GM19452 (cell line): ENCODE measurements around the gene KCNH2.

Experiments used
- ATAC-seq: cut with Tn5 transposase; IDR thresholded peaks from one replicate; pipeline ENCODE4 v1.9.1; 2021; ENCODE audit not compliant: unreplicated experiment

KCNH2 gene

DNA sequence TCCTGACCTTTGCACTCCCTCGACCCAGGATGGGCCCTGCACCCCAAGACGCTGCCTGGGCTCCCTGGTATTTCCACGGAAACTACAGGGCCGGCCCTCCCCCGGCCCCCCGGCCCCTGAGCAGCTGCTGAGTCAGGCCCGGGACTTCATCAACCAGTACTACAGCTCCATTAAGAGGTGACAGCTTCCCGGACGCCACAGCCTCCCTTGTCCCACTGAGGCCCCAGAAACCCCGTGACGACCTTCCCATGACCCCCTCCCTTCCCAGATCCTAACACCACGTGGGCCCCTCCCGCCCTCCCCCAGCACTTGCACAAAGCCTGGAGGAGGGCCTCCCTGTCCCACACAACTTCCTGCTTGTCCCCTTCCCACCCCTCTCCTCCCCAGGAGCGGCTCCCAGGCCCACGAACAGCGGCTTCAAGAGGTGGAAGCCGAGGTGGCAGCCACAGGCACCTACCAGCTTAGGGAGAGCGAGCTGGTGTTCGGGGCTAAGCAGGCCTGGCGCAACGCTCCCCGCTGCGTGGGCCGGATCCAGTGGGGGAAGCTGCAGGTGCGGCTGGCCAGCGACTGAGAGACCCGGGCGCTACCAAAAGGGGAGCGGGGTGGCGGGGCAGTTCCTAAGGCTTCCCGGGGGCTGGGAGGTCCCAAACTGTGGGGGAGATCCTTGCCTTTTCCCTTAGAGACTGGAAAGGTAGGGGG, 18.4 kb upstream of the KCNH2 start:
- ATAC-seq = no peak

DNA sequence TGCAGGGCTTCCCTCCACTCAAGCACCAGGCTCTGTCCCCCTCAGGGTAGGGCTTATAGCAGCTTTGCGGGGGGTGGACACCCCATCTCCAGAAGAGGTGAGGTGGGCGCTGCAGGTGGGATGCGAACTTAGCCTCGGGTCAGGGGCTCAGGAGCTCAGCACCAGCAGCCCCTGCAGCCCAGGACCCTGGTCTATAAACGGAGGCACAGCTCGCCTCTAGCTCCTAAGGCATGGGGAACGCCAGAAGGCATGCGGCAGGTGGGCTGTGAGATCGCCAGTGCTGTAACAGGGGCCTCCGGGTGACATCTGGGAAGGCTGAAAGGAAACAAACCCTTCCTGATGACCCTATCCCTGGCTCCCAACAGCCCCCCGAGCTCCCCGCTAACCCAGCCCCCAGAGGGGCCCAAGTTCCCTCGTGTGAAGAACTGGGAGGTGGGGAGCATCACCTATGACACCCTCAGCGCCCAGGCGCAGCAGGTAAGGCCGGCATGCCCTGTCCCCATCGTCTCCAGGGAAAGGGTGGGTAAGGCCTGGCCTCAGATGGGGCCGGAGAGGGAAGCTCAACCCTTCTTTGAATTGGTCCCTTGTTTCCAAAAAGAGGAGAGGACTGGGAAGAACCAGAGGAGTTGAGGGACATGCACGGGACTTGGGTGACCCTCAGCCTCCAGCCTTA, 16.9 kb upstream of the KCNH2 start:
- ATAC-seq = no peak

DNA sequence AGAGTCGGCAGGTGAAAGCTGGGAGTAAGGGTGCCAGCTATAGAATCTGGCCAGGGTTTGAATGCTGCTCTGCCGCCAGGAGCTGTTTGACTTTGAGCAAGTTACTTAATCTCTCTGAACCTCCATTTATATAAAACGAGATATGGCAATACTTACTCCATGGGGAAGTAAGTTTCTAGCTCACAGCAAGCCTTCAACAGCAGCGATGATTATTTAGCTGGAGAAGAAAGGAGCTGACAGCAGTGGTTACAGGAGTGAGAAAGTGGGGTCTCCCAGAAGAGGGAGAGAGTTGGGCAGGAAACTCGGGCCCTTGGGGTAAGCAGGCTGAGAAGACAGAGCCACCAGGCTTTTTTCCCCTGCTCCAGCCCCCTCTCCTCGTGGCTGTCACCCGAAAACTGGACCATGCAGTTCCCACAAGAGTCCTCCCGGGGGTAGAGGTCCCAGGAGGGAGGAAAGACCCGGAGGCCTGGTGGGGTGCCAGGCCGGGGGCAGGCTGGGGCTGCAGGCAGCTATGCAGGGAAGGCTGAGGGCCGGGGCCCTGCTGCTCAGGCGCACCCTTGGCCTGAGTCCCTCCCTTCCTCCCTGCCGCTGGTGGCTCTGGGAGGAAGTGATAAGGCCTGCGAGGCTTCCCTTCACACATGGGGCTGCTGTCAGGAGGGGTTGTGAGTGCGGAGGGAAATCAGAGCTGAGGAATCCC, 16.2 kb upstream of the KCNH2 start:
- ATAC-seq = no peak

DNA sequence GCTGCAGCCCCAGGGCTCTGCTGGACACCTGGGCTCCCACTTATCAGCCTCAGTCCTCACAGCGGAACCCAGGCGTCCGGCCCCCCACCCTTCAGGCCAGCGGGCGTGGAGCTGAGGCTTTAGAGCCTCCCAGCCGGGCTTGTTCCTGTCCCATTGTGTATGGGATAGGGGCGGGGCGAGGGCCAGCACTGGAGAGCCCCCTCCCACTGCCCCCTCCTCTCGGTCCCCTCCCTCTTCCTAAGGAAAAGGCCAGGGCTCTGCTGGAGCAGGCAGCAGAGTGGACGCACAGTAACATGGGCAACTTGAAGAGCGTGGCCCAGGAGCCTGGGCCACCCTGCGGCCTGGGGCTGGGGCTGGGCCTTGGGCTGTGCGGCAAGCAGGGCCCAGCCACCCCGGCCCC, 15.4 kb upstream of the KCNH2 start:
- ATAC-seq = no peak

DNA sequence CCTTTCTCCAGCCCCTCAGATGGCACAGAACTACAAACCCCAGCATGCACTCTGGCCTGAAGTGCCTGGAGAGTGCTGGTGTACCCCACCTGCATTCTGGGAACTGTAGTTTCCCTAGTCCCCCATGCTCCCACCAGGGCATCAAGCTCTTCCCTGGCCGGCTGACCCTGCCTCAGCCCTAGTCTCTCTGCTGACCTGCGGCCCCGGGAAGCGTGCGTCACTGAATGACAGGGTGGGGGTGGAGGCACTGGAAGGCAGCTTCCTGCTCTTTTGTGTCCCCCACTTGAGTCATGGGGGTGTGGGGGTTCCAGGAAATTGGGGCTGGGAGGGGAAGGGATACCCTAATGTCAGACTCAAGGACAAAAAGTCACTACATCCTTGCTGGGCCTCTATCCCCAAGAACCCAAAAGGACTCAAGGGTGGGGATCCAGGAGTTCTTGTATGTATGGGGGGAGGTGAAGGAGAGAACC, 14.7 kb upstream of the KCNH2 start:
- no peak for ATAC-seq

DNA sequence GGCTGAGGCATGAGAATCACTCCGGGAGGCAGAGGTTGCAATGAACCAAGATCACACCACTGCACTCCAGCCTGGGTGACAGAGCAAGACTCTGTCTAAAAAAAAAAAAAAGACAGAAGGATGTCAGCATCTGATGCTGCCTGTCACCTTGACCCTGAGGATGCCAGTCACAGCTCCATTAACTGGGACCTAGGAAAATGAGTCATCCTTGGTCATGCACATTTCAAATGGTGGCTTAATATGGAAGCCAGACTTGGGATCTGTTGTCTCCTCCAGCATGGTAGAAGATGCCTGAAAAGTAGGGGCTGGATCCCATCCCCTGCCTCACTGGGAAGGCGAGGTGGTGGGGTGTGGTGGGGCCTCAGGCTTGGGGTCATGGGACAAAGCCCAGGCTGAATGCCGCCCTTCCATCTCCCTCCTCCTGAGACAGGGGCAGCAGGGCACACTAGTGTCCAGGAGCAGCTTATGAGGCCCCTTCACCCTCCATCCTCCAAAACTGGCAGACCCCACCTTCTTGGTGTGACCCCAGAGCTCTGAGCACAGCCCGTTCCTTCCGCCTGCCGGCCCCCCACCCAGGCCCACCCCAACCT, 14.0 kb upstream of the KCNH2 start:
- no peak for ATAC-seq

DNA sequence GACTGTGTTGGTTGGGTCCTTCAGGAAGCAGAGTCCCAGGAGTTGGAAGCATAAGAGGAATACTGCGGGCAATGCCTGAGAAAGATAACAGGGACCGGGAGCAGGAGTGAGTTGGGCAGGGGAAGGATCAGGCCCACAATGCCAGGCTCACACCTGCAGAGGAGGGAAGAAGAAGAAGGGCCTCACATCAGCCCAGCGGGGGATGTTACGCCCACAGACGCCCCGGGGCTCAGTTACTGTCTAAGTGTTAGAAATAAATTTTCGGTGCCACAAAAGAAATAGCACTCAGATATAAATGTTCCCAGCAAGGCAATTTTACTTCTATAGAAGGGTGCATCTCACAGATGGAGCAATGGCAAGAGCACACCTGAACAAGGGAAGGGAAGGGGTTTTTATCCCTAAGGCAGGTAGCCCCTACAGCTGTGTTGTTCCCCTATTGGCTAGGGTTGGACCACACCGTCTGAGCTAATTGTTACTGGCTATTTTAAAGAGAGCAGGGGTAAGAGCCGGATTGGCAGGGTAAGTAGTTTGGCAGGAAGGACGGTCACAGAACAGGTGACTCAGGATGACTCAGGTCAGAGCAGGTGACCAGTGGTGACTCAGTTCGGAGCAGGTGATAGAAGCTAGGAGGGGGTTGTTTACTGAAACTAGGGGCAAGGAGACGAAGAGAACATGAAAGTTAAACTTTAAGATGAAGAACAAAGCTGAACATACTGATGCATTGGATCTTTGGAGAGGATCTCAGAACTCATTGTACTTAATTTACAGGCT, 12.5 kb upstream of the KCNH2 start, which contains the start of gene NOS3:
Gene NOS3, plus strand, starts transcription at position 602 of the 771 bp plus-strand sequence. CDS start 2,787 bp downstream, outside the sequence.
- no peak for ATAC-seq

DNA sequence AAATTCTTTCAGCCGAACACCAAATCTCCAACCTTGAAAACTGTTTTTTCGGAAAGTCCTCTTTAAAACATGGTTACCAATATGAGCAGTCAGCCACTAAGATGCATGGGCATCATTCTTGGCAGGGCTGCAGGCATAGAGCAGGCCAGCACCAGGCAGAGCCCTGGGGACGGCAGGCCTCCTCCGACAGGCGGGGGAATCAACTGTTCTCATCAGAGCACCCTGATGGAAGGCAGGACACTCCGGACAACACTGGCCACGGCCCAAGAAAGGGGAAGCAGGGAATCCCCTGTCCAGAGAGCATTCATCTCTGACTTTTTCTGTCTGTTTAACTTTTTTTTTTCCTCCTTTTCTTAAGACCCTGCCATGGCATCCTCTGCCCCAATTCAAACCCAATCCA, 11.3 kb upstream of the KCNH2 start:
- no peak for ATAC-seq

DNA sequence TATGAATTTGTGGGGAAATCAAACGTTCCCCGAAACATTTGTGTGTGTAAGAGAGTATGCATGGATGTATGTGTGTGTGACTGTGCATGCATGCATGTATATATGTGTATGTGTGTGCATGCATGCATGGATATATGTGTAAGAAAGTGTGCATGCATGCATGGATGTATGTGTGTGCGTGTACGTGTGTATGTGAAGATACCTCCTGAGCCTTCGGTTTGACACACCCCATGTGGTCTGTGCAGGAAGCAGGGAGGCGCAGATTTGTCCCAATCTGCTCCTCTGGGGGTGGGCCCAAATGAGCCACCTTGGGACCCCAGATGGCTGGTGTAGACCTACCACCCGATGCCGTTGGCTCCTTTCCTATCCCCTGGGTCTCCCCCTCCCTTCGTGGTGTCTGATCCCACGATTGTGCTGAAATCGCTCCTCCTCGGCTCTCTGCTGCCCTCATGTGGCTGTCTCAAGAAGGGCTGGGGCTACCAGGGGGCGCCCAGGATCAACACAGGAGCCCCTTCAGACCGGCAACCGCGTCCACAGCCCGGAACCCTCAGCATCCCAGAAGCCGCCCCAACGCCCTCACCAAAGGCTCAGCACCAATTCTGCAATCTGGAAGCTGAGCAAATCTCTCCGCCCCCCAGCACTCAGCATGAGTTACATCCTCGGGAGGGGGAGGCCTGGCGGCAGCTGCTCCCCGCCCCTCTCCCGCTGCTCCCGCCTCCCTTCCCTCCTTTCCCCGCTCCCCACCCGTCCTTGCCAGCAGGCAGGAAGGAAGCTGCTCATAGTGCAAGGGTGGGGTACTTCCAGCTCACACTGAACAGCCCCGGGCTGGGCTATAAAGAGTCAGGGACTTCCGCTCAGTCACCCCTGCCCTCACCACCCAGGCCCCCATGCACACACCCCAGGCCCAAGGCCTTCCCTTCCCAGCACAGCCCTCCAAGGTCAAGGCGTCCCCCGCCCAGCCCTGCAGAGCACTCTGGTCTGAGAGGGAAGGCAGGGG, 10.4 kb upstream of the KCNH2 start:
- no peak for ATAC-seq

DNA sequence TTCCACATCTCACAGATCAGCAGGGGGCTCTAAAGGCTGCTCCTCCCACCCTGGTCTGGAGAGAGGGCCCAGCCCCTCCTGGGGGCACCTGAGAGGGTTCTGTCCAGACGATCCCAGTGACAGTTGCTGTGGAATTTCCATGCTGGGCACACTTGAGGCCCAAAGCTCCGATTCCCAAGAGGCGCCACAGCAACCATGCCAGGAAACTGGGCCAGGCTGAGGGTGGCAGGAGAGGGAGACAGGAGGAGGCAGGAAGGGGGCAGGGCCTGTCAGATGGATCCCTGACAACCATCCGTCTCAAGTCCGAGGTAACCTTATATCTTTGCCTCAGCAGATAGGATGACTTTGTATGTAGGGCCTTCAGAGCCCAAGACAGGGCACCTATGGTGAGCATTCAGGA, 8.4 kb upstream of the KCNH2 start:
- no peak for ATAC-seq

DNA sequence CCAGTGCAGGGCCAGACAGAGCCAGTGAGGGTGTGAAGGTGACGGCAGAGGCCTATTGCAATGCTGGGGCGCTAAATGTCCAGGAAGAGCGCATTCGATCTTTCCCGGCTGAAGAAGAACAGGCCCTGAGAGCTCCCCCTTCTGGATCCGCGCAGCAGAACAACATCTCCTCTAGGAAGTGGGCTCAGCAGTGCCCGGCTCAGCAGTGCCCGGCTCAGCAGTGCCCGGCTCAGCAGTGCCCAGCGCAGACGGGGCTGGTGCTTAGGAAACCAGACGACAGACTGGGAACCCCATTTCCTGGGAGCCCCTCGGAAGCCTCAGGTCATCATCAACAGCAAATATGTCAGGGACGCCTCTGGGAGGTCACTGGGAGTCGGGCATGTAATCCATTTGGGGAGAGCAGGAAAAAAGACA, 8.0 kb upstream of the KCNH2 start:
- ATAC-seq = no peak

DNA sequence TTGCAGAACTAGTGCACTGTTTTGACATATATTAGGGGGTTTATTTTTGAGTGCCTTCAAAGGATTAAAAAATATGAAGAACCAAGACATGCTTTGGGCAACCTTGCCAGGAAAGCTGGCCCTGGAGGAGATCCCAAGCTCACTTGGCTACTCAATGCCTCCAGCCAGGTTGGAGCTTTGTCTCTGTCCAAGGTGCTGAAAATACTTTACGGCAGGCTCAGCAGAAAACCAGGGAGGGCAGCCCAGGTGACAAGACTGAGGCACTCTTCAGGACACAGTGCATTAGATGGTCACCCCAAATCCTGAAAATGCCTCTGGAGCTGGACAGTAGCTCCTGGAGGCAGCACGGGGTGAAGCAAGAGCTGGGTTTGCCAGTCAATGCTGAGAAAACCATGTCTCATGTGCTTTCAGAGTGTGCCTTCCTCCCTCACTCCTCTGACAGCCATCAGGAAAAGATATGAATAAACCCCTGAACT, 5.8 kb upstream of the KCNH2 start:
- no peak for ATAC-seq

DNA sequence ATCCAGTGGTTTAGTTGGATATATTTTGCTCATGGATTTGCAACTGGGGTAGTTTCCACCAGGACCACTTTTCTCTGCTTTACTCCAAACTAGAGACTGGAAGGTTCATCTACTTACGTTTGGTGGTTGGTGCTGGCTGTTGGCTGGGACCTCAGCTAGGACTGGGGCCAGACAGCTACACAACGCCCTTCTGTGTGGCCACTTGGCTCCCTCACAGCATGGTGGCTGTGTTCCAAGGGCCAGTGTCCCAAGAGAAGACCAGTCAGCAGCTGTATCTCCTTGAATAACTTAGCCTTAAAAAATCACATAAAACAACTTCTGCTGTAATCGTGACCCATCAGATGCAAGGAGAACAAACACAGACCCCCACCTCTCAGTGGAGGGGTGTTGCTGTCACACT, 4.2 kb upstream of the KCNH2 start:
- ATAC-seq = no peak

DNA sequence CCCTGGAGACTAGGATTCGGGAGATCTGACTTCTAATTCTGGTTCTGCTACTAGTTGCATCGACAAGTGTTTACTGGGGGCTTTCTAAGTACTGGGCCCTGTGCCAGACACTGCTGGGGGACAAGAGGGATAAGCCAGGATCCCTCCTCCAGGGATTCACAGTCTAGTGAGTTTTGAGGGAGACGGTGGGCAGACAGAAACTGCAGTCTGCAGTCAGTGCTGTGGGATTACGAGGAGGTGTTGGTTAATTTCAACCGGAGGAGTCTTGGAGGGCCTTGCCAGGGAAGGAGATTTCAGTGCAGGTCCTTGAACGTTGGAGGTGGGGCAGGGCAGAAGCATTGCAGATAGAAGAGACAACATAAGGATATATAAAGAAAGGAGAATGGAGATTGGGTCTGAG, 3.5 kb upstream of the KCNH2 start:
- ATAC-seq = no peak

DNA sequence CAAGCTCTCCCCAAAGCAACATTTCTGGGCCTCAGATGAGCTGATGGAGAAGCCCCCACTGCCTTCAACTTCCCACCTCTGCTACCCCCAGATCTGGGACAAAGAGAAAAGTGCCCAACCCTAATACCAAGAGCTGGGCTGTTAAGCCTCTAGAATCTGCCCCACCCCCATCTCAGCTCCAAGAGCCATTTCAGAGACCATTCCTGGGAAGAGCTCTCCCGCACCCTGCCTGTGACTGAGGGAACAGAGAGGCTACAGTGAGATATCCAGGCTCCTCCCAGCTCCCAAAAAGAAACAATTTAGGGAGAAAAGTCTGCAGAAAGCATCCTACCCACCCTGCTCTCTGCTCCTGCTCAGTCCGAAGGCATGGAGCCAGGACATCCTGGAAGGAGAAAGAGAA, 2.5 kb upstream of the KCNH2 start:
- no peak for ATAC-seq

DNA sequence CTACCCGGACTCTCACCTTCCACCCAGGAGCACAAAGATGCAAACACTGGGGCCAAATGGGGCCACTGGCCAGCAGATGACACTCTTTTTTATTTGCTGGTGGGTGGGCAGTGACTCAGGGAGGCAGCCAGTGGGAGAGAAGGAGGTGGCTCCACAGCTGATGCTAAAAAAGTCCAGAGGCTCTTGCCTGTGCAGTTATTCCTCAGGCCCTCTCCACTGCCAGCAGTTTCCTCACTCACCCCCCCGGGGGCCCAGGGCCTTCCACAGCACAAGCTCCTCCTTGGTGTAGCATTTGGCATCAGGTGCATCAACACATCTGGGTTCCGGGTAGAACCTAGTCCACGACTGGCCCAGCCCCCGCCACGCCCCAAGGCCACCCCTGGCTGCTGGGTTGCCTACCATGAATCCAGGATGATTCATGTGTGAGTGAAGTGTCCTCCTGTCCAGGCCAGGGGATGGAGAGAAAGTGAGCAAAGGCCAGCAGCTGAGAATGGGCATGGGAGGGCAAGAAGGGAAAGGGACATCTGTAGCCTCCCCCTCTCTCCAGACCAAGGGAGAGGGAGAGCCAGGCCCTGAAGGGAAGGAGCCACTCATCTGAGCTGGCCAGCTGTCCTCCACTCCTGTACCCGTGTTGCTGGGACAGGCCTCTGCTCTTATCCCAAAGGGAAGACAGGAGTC, 1.7 kb upstream of the KCNH2 start:
- no peak for ATAC-seq

DNA sequence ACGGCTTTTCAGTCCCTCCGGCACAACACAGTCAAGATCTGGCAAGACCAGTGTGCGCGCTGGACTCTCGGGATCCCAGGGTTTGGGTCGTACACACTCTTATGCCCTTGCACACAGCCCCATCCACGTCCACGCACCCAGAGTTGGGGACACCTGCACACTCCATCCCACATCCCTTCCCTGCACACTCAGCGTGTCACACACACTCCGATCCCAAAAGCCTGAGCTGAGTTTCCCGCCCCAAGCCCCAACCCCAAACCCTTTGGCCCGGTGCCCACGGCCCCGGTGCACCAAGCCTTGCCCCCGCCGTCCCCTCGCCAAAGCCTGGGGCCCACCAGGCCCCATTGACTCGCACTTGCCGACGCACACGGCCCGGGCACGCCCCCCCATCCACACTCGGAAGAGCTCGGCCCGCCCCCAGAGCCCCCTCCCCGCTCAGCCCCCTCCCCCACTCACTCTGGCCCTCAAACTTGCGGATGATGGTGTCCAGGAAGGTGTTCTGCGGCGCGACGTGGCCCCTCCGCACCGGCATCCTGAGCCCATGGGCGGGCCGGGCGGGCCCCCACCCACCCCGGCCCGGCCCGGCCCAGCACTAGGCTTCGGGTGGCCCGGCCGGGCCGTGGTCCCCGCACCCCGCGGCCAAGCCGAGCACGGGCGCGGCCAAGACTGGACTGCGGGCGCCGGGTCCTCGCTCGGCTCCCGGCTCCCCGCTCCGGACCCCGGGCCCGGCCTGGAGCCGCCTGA, 567 bp downstream of the KCNH2 start:
- no peak for ATAC-seq
